LNCaP clone FGC (cell line): ENCODE measurements around the gene ZNF497.

ENCODE experiments used
- DNase-seq: peaks from one replicate; pipeline ENCODE4 v3.0.0-alpha.2; 2011; ENCODE audit warnings: low read depth
- H3K4me3 ChIP-seq: 2 replicates; pipeline ENCODE4 v1.5.1; 2011; ENCODE audit warnings: mild to moderate bottlenecking, low read depth, low read length, control low read depth
- TF ChIP-seq, protein P1 (sequence below): IDR thresholded peaks from 2 replicates; pipeline ENCODE4 v1.5.1; 2012; ENCODE audit warnings: mild to moderate bottlenecking; ENCODE audit not compliant: control insufficient read depth, insufficient read depth; ENCODE audit errors: extremely low read depth

Gene ZNF497

GRCh38 chr19:58336216-58336615 is 26.3 kb downstream of the ZNF497 start:
- TF ChIP-seq, protein P1, sequence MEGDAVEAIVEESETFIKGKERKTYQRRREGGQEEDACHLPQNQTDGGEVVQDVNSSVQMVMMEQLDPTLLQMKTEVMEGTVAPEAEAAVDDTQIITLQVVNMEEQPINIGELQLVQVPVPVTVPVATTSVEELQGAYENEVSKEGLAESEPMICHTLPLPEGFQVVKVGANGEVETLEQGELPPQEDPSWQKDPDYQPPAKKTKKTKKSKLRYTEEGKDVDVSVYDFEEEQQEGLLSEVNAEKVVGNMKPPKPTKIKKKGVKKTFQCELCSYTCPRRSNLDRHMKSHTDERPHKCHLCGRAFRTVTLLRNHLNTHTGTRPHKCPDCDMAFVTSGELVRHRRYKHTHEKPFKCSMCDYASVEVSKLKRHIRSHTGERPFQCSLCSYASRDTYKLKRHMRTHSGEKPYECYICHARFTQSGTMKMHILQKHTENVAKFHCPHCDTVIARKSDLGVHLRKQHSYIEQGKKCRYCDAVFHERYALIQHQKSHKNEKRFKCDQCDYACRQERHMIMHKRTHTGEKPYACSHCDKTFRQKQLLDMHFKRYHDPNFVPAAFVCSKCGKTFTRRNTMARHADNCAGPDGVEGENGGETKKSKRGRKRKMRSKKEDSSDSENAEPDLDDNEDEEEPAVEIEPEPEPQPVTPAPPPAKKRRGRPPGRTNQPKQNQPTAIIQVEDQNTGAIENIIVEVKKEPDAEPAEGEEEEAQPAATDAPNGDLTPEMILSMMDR: no peak
- no peak for DNase-seq
- H3K4me3 ChIP-seq: no peak overlapping the region

- TF ChIP-seq, protein P1: no peak
- no peak for DNase-seq
- H3K4me3 ChIP-seq: no peak overlapping the region
Measured at GRCh38 chr19:58335630-58336029, 26.9 kb downstream of the ZNF497 start.

DNA sequence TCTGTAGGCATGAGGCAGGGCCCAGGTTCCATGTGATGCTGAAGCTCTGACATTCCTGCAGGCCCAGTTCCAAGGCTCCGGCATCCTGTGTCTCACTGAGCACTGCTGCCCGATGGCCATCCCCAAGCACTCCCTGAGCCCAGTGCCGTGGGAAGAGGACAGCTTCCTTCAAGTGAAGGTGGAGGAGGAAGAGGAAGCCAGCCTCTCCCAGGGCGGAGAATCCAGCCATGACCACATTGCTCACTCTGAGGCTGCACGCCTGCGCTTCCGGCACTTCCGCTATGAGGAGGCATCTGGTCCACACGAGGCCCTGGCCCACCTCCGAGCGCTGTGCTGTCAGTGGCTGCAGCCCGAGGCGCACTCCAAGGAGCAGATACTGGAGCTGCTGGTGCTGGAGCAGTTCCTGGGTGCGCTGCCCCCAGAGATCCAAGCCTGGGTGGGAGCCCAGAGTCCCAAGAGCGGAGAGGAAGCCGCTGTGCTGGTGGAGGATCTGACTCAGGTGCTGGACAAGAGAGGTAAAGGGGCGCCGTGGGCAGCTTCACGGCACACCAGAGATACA is 27.8 kb downstream of the ZNF497 start:
- no peak for DNase-seq
- TF ChIP-seq, protein P1: no peak
- no peak overlapping the region for H3K4me3 ChIP-seq

DNA sequence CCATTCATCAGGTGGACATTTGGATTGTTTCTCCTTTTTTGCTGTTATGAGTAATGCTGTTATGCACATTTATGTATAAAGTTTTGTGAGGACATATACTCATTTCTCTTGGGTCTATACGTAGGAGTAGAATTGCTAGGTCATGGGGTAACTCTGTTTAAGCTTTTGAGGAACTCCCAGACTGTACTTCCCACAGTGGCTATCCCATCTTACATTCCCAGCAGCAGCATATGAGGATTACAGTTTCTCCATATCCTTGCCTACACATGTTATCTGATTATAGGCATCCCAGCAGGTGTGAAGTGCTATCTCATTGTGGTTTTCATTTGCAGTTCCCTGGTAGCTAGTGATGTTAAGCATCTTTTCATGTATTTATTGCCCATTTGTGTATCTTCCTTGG is 29.9 kb downstream of the ZNF497 start:
- TF ChIP-seq, protein P1: no peak
- no peak for DNase-seq
- no peak overlapping the region for H3K4me3 ChIP-seq

DNA sequence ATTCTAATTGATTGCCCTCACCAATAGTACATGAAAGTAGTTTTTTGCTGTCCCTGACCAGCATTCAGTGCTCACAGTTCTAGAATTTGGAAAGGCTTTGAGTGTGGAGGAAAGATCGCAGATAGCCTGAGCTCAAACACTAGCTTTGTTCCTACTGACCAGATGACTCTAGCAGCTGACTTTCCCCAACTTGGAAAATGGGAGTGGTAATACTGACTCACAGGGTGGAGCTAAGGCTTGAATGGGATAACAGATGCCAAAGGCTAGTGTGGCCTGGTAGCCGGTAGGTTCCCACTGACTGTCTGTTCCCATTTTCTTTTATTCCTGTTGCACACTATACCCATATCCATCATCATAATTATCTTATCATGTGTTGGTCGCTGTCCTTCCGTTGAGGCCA is 32.1 kb downstream of the ZNF497 start:
- no peak for DNase-seq

GRCh38 chr19:58328999-58329398 is 33.6 kb downstream of the ZNF497 start:
- TF ChIP-seq, protein P1: 0 out of 2 replicates have a peak, but pooled peaks have one; percentile 5
- no peak overlapping the region for H3K4me3 ChIP-seq
- DNase-seq: no peak

More for the DNA sequence above, 32.1 kb downstream of the ZNF497 start:
- H3K4me3 ChIP-seq: no peak overlapping the region
- TF ChIP-seq, protein P1: no peak

DNA sequence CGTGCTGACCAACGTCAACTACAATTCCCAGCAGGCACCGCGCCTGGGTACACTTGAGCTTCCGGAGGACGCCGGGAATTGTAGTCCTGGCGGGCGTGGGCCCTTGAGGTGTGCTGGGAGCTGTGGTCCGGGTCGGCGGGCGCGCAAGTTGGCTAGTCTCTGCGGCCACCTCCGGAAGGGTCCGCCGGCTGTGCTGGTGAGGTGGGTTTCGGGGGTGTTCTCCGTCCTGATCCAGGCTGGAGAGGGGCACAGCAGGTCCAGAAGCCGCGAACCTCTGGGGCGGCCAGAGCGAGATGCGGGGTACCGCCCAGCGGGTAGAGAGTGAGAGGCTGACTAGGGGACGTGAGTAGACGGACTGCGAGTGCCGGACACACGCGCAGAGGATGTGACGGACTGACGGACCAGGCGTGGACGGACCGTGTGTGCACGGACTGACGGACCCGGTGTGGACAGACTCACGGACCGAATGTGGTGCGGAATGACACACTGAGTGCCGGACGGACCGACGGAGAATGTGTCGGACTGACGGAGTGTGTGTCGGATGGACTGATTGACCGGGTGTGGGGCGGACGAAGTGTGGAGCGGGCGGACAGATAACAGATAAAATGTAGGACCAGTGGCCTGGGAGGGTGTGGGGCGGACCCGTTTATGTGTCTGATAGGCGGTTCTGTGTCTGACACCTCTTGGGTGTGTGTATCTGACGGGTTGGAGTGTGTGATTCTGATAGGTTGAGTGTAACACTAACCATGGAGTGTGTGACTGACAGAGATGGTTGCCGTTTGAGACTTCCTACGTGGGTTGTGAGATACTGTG is 35.4 kb downstream of the ZNF497 start, which contains the start of gene ZSCAN22:
Gene ZSCAN22 (plus strand): TSS at position 81 of the 813 bp plus-strand sequence. CDS start 7,809 bp downstream, outside the sequence.
- TF ChIP-seq, protein P1: no peak
- peak within 1 kb of the TSS; percentile 97 for H3K4me3 ChIP-seq
- peak; percentile 90 for DNase-seq
